ENCODE data around the gene NHS. TPM values are rescaled to one million over a fixed set of nuclear protein-coding genes. Genes with fewer than 3 reads are reported as not detected.

The NHS gene
- total and polyA plus RNA-seq, 2 of the 13 experiments (the other 11 are each of a cell fraction or from before 2014, with no cell fraction given) = 0.02 TPM; not detected in 1

DNA sequence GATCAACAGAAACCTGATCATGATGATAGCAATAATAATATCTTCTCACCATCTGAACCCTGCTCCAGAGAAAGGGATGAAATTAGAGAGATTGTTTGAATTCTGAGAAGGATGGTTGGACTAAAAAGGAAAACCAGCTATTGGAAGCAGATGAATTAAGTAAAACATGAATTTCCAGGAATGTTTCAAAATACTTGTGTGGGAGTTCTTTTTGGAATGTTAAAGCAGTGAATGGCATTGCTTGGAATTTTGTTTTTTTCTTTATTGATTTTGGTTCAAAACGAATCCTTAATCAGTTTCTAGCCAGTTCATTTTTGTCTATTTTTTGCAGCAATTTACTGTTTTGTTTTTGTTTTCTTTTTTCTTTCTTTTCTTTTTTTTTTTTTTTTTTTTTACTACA is 150.3 kb downstream of the NHS start:
- in situ Hi-C loops (cut with HindIII; ENCODE audit: extremely low pct_ligation_motif_present, low pct_unique_long_range_greater_than_20kb) = no loop called here
- TF ChIP-seq ZNF616 (CRISPR knock-in tag; IDR thresholded peaks at IDR 0.05; ENCODE audit: low read depth) (no peak), ZNF773 (CRISPR knock-in tag; IDR thresholded peaks at IDR 0.05; ENCODE audit: borderline replicate concordance) (no peak)
- TF ChIP-seq, protein P1, sequence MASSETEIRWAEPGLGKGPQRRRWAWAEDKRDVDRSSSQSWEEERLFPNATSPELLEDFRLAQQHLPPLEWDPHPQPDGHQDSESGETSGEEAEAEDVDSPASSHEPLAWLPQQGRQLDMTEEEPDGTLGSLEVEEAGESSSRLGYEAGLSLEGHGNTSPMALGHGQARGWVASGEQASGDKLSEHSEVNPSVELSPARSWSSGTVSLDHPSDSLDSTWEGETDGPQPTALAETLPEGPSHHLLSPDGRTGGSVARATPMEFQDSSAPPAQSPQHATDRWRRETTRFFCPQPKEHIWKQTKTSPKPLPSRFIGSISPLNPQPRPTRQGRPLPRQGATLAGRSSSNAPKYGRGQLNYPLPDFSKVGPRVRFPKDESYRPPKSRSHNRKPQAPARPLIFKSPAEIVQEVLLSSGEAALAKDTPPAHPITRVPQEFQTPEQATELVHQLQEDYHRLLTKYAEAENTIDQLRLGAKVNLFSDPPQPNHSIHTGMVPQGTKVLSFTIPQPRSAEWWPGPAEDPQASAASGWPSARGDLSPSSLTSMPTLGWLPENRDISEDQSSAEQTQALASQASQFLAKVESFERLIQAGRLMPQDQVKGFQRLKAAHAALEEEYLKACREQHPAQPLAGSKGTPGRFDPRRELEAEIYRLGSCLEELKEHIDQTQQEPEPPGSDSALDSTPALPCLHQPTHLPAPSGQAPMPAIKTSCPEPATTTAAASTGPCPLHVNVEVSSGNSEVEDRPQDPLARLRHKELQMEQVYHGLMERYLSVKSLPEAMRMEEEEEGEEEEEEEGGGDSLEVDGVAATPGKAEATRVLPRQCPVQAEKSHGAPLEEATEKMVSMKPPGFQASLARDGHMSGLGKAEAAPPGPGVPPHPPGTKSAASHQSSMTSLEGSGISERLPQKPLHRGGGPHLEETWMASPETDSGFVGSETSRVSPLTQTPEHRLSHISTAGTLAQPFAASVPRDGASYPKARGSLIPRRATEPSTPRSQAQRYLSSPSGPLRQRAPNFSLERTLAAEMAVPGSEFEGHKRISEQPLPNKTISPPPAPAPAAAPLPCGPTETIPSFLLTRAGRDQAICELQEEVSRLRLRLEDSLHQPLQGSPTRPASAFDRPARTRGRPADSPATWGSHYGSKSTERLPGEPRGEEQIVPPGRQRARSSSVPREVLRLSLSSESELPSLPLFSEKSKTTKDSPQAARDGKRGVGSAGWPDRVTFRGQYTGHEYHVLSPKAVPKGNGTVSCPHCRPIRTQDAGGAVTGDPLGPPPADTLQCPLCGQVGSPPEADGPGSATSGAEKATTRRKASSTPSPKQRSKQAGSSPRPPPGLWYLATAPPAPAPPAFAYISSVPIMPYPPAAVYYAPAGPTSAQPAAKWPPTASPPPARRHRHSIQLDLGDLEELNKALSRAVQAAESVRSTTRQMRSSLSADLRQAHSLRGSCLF (CRISPR knock-in tag; IDR thresholded peaks at IDR 0.05; ENCODE audit: borderline replicate concordance) = no peak
- H3K4me1 ChIP-seq (ENCODE audit: insufficient read depth, low read length) = no peaks in the 10 kb centered on the region
- no peak overlapping the region for H3K27ac ChIP-seq (ENCODE audit: extremely low read length, insufficient read depth, low read length)
- no peaks in the 10 kb centered on the region for H3K79me2 ChIP-seq (ENCODE audit: insufficient read depth, low read length)
- no peaks in the 10 kb centered on the region for H3K9me3 ChIP-seq (ENCODE audit: low read length)
- CTCF ChIA-PET (ENCODE audit: low intra/inter-chr PET ratio, low total read pairs) = no interaction called here
- WGBS (ENCODE audit: low lambda C conversion rate) = 0% methylated on average over 1 of the region's 1 CpG
- H3K27me3 ChIP-seq (ENCODE audit: control insufficient read depth in 1 of 2, insufficient read depth in 2 of 2, low read length in 2 of 2) = no peaks in the 10 kb centered on the region
- H4K20me1 ChIP-seq (ENCODE audit: insufficient read depth, low read length) = no peaks in the 10 kb centered on the region
- intact Hi-C loops (cut with micrococcal nuclease; ENCODE audit: unreplicated experiment) = no loop called here
- no TSS peak for BruUV-seq (replicated peaks)
- H3K36me3 ChIP-seq (replicated peaks in 1 of 2; ENCODE audit: control insufficient read depth in 1 of 2, insufficient read depth in 2 of 2, low read length in 2 of 2) = no peaks in the 10 kb centered on the region
- FAIRE-seq = no peak
- no peak overlapping the region for H3K9ac ChIP-seq (ENCODE audit: insufficient read depth, low read depth, low read length)
- no peak overlapping the region for H3K4me2 ChIP-seq (ENCODE audit: low read depth, low read length)
- no peak overlapping the region for H3K4me3 ChIP-seq (replicated peaks in 1 of 3; ENCODE audit: insufficient read depth in 1 of 3, low read depth in 2 of 3, low read length in 3 of 3)
- no peak for DNase-seq (ENCODE audit: low spot score)
- no peak for ATAC-seq
- POLR2A ChIA-PET = no interaction called here
- no peak overlapping the region for H2AFZ ChIP-seq (ENCODE audit: low read length)
